NCI-H2171 treated with DMSO at 0.1 percent for 48 hours (cell line): ENCODE results near the gene TUBGCP2.
"Not testable (repeated sequence)": the region's sequence is repeated elsewhere in the genome, so short reads cannot be mapped to it uniquely, and the experiment has no call there.

Source experiments
- DNase-seq: peaks from one replicate; lab custom pipeline; 2025; lab: John Stamatoyannopoulos, UW

The TUBGCP2 gene

DNA sequence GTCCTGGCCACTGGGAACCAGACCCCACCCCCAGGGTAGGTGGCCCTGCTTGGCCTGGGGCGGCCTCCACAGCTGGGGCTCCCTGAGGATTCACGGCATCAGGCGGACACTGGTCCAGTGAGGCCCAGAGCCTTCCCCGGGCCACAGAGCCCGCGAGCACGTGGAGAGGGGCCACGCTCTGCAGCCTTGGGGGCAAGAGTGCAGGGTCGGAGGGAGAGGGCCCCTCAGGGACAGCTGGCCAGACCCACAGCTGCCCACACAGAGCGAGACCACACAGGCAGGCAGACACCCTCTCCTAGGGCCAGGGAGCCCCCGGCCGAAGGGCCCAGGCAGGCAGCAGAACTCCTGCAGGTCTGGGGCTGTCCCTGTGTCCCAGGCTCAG is 60.3 kb downstream of the TUBGCP2 start:
- no peak for DNase-seq

DNA sequence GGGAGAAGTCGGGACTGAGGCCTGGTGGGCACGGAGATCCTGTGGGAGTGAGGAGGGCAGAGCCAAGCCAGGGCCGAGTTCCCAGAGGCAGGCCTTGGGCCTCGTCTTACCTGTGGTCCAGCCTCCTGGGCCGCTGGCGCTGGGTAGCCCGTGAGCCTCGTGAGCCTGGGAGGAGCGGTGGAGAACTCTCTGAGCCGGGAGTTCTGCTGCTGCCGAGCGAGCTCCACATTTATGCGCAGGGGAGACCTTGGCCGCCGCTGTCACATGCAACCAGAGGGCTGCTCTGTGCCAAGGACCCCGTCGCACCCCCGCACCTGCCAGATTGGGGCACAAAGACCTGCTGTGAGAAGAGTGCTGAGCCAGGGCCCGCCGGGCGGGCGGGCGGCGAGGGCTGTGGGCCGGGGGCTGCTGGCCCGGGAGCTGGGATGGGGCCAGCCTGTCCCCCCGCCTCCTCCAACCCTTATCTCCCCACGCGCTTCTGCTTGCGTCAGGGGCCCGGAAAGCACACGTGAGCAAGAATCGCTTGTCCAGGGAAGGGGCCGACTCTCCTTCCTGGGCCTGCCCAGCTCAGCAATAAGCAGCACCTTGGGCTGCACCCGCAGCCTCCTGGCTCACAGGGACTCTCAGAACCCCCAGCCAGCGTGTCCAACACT is 60.9 kb downstream of the TUBGCP2 start:
- DNase-seq, result no peak

DNA sequence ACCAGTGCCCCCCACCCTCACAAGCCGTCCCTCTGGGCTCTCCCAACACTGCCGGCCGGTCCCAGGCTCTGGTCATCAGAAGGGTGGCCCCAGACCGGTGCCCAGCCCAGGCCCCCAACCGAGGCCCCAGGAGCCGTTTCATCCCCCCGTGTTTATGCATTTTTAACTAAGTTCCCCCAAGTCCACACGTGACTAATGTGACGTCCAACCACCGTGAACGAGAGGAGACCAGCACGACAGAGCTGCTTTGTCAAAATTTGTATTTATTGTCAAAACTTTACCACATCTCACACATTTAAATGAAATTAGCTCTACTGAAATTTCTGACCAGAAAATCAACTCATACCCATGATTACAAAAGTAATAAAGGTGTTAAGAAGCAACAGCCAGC is 62.4 kb downstream of the TUBGCP2 start:
- no peak for DNase-seq

DNA sequence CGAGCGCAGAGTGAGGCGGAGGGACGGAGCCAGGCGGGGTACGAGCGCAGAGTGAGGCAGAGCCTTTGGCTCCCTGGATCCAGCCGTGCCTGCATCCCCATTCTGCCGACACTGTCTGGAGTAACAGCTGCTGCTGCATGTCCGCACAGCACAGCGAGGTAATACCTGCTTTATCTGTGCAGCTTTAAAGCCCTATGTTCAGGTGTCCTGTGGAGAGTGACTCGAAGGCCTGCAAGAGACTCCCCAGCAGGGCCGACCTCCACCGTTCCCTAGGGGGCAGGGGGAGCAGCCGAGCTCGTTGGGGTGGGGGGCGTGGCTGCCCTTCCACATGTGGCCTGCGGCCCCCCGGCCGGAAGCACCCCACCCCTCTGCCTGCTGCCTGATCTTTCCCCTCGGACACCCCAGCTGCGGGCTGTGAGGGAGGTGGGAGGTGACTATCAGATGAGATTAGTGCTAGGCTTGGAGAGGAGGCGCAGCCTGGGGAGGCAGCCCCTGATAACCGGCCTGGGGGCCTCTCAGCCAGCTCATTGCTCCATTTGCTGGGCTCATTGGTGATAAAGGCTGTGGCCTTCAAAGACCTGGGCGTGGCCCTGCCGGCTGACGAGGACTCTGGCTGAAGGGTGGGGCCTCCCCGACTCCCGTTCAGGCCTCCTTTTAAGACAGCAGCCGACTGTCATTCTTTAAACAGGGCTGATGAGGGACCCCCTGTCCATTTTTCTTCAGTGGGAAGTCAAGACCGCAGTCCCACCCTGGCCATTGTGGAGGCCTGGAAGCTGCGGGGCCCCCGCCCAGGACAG is 63.0 kb downstream of the TUBGCP2 start:
- no peak for DNase-seq

DNA sequence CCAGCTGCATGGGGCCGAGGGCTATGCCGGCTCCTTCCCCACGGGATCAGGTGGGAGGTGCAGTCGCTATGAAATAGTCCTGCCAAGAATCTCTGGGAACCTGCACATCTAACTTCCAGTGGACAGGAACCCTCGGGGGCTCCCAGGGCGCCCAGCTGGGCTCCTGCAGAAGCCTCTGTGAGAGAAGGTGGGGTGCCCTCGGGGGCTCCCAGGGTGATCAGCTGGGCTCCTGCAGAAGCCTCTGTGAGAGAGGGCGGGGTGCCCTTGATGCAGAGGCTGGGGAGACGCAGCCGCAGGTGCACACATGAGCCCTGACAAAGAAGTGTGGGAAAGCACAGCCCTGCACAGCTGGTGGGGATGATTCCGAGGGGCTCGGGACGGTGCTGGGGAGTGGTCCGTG is 65.1 kb downstream of the TUBGCP2 start:
- DNase-seq, result no peak

DNA sequence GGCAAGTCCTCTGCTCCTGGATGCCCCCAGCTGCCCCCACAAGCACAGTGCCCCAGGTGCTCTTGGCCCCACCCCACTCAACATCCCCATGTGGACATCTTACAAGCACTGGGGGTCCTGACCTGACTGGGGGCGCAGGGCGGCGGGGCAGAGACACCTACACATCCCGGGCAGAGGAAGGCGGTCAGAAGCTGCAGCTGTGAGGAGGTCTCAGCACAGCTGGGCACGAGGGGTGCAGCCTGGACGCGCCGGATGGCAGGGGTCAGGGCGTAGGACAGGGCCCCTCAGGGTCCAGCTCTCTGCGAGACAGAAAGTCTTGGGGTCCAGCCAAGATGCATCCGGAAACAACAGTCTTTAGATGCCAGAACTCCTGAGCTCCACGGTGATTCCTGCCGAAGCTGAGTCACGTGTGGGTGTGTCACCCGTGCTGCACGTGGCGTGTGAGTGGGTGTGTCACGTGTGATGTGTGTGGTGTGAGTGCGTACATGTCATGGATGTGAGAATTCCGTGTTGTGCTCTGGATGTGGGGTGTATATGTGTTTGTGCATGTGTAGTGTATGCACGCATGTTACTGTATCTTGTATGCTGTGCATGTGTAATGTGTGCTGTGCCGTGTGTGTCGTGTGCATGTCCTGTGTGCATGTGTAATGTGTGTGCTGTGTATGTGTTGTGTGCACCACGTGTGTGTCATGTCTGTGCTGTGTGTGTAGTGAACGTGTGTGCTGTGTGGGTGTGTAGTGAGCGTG is 65.9 kb downstream of the TUBGCP2 start:
- DNase-seq, result no peak

DNA sequence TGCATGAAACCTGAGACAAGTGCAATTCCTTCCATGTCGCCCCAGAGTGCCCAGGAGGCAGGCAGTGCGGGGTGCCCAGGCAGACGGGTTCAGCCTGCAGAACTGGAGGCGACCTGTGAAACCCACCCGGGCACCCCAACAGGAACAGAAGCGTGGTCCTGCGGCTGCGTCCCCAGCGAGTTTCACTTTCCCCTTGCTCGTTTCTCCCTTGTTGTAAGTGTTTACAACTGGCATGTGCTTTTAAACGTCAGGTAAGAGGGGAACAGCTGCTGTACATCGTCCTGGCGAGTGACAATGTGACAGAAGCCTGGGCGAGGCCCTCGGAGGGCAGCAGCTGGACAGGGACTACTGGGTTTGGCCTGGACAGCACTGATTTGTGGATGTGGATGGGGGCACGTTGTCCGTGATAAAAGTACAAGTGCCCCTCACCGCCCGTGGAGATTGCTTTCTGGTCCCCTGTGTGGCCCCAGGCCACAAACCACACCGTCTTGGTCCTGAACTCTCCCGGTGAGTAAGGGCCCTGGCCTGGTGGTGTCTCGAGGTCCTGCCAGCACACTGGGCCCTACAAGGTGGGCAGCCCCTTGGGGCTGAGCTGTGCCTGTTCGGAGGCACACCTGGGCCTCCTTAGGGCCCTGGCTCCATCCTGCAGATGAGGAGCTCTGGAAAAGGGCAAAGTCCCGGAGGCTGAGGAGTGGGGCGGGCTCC is 67.0 kb downstream of the TUBGCP2 start:
- DNase-seq, result no peak

DNA sequence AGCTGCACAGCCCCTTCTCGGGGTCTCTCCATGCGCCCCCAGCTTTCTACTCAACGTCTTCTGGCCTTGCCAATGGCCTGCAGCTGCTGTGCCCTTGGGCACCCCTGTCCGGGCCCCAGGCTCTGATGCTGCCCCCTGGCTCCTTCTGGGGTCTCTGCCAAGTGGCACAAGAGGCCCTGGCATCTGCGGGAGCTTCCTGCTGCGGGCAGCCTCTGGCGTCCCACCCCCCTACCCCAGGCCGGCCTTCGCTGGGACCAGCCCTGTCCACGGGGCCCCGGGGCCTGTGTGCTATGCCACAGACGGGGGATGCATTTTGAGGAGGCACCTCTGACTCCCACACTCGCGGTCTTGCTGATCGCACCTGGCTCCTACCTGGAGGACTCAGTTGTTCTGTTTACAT is 68.7 kb downstream of the TUBGCP2 start:
- no peak for DNase-seq

DNA sequence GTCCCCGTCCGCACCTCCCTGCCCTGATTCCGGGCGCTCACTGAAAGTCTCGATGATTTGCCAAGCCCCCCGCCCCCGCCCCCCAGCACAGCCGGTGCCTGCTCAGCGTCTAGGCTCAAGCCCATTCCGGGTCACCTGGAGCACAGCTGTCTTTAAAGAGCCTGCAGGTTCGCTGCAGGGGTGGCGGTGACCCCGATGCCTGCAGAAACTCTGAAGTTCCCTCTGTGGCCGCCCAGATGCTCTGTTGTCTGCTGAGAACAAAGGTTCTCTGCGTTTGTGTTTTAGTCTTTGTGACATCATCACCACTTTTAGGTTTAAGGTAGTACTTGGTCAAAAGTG is 70.2 kb downstream of the TUBGCP2 start:
- DNase-seq, result no peak

DNA sequence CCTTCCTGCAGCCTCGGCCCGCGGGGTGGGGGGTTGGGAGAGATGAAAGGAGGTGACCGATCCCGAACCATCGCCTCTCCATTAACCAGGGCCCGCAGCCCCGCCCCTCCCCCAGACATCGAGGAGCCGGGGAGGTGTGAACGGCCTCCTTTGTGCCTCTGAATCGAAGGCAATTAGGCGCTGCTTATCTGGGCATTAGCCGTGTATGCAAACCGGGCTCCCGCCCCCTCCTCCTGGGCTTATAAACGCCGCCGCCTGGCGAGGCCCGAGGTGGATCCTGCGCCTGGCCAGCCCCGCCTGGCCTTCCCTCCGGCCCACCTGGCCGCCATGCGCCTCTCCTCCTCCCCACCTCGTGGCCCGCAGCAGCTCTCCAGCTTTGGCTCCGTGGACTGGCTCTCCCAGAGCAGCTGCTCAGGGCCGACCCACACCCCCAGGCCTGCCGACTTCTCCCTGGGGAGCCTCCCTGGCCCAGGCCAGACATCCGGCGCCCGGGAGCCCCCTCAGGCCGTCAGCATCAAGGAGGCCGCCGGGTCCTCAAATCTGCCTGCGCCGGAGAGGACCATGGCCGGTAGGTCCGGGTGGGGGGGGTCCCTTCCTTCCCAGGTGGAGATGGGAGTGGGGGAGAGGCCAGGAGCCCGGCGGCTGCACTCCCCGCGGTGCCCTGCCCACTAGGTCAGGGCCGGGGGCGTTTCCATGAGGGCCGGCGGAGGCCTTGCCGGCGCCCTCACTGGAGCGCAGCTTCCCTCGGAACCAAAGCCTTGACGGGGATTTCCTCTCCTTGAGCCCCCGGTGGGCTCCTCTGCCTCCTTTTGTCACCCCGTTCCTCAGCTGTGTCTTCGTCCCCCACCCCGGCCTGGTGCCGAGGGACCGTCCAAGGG is 70.8 kb downstream of the TUBGCP2 start, which contains the start of gene VENTX:
TSS of gene VENTX (plus strand) at position 268 of the 878 bp plus-strand sequence. CDS start at position 328, 60 bp downstream.
- DNase-seq, result no peak

DNA sequence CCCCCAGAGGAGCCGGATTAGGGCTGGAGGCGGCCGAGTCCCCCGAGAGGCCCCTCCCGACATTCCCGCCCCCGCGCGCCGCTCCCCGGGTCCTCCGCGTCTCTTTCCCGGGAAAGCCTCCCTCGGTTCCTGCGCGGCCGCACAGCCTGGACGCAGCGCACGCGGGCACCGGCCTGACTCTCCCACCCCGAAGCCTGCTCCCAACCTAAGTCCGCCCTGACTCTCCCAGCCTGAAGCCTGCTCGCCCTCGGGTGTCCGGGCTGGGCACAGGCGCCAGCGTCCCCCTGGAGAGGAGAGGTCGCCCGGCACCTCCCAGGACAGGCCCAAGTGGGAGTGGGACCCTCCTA is 71.5 kb downstream of the TUBGCP2 start:
- no peak for DNase-seq

DNA sequence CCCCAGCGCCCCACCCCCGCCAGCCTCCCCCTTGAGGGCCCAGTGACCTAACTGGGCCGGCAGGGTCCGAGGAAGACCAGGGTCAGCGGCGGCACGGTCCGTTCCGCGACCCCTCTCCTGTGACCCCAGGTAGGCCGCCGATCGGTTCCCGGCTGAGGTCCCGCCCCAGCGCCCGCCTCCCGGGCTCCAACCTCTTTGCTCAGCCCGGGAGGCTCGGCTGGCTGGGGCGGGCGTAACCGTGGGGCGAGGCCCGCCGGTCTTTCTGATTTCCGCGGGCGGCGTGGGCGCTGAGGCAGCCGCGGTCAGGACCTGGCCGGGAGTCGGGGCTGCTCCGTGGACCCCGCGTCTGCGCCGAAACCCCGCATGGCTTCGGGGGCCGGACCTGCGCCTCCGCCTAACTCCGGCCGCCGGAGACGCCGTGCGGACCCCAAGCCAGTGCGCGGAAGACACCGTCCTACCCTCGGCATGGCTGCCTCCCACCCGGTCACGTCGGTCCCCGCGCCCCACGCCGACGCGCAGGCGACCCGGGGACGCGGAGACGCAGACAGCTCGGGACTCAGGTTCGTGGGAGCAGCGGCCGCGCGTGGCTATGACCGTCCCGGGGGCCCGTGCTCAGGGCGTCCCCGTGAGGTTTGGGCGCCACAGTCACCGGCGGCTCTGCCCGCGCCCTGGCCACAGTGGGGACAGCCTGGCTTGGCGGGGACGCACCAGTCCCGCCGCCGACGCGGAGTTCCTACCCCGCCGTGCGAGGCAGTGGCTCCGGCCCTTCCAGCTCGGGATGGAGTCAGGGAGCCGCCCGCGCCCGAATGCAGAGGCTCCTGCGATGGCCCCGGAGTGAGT is 72.1 kb downstream of the TUBGCP2 start:
- no peak for DNase-seq

DNA sequence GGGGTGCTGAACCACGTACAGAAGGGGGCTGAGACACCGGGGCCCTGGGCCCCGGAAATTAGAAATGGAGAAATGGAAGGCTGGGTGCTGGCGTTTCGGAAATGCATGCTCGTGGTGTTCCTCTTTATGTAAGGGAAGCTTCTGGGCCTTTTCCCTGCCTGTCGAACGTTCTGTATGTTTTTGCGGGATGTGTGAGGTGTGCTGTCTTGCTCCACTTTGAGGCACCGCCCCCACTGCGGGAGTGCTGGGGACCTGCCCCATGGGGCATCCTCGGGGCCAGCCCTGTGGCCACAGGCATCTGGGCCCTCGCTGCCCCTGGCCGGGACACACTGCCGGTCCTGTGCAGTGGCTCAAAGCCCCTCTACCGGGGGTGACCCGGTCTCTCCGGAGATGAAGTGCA is 72.7 kb downstream of the TUBGCP2 start:
- DNase-seq, result no peak

DNA sequence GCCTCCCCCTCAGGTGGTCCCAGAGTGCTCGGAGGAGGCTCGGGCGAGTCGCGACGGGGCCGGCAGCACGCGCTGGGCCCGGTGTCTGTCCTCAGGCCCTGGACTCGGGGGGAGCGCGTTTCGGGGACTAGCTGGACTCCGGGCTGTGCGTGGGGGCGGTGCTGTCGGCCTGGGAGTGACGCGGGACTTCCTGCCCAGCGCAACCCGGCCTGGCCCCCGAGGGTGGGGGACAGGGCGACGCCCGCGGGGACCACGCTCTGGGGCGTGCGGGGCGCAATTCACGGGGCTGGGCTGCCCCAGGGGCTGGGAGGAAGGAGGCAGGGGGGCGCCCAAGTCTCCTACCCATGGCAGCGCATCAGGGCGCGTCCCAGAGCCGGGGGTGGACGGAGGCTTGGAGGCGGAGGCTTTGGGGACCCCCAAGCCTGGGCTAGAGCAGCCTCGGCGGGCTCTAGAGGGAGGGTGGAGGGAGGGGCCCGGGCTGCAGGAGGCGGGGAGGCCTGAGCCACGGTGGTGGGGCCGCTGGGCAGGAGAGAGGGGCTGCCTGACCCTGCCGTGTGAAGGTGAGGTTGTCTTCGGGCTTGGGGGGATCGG is 73.3 kb downstream of the TUBGCP2 start:
- no peak for DNase-seq

DNA sequence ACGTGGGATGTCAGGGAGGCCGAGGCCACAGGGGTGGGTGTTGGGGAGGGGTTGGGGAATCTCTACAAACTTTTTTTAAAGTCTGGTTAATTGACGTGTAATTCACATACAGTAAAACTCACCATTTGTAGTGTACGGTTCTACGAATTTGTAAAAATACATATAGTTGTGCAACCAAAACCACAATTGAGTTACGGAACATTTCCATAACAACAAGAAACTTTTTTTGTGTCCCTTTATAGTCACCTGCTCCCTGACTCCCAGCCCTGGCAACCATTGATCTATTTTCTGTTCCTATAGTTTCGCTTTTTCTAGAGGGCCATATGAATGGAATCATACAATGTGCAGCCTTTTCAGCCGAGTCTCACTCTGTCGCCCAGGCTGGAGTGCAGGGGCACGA is 73.9 kb downstream of the TUBGCP2 start:
- not testable (repeated sequence) for DNase-seq

DNA sequence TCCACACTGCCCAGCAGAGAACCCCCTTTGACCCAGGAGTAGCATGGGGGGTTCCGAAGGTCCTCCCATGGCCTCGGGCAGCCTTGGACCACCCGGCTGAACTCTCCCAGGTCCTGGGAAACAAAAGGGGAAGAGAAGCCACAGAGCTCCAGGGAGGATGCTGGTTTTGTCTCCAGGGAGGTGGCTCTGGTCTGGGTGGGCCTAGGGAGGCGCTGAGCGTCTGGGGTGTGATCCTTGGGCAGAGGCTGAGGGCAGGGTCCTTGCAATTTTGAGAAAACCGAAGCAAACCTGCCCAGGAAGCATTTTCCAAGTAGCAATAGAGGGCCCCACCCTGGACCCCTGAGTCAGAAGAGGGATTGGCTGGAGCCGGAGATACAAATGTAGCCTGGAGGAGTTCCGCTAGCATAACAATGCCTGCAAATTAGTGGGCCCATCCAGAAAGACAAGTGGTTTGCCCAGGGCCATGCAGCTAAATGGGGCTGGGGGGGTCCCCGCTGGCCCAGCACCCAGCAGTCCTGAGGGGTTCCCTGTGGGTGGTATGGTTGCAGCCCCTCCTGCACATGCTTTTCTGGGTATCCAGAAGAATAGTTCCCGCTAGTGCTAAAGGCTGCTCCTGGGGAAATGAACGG is 76.6 kb downstream of the TUBGCP2 start:
- no peak for DNase-seq

DNA sequence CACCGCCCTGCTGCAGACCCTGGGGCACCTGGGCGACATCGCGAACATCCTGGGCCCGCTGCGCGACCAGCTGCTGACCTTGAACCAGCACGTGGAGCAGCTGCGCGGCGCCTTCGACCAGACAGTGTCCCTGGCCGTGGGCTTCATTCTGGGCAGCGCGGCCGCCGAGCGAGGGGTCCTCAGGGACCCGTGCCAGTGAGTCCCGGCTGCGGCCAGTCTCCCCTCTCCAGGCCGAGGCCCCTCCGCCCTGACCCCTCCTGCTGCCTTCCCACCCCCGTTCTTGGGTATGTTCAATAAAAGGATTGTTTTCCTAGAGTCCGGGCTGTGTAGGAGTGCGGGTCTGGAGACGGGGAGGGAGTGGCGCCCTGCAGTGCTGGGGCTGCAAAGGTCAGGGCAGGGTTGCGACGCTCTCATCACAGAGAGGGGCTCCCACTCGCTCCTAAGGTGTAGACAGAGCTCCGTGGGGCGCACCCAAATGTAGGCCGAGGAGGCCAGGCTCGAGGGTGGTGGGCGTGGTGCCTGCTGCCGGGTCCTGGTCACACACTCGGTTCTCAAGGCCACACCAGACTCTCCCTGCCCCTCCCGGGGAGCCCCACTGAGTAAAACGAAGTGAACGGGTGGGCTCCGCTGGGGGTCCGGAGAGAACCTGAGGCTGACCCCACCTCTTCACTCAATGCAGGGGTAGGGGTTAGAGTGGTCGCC is 77.3 kb downstream of the TUBGCP2 start:
- no peak for DNase-seq

DNA sequence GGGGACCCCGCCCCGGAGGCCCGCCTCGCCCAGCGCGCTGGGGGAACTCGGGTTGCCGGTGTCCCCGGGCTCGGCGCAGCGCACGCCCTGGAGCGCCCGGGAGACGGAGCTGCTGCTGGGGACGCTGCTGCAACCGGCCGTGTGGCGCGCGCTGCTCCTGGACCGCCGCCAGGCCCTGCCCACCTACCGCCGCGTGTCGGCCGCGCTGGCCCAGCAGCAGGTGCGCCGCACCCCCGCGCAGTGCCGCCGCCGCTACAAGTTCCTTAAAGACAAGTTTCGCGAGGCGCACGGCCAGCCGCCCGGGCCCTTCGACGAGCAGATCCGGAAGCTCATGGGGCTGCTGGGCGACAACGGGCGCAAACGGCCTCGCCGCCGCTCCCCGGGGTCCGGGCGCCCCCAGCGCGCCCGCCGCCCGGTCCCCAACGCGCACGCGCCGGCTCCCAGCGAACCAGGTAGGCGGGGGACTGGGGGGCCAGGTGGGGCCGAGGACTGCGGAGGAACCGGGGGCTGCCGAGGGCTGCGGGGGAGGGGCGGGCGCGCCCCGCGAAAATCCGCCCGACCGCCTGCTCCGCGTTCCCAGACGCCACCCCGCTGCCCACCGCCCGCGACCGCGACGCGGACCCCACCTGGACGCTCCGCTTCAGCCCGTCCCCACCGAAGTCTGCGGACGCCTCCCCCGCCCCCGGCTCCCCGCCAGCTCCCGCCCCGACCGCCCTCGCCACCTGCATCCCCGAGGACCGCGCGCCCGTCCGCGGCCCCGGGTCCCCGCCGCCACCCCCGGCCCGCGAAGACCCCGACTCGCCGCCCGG is 78.1 kb downstream of the TUBGCP2 start:
- DNase-seq, result peak; percentile 20
